ENCODE measurements around the gene SAMD11. TPM values are rescaled to one million over a fixed set of nuclear protein-coding genes. Genes with fewer than 3 reads are reported as not detected.

The SAMD11 gene
- total and polyA plus RNA-seq, 2 of the 8 experiments (the other 6 are each of a cell fraction or from before 2014, with no cell fraction given) = 0.18 to 0.30 TPM

- TF ChIP-seq CBX8 (IDR thresholded peaks at IDR 0.05; ENCODE audit: borderline replicate concordance, low read depth, low read length) (no peak), CEBPB (IDR thresholded peaks at IDR 0.05; ENCODE audit: low read depth, low read length) (no peak), CHD7 (IDR thresholded peaks at IDR 0.05; ENCODE audit: insufficient replicate concordance, low read length) (no peak), SAP30 (IDR thresholded peaks at IDR 0.05; ENCODE audit: insufficient read depth, insufficient replicate concordance, low read length) (no peak), HDAC6 (IDR thresholded peaks at IDR 0.05; ENCODE audit: low read depth, low read length) (no peak), CHD1 (IDR thresholded peaks at IDR 0.05; ENCODE audit: low read depth, low read length) (no peak), BACH1 (IDR thresholded peaks at IDR 0.05; ENCODE audit: low read length) (no peak), BCL11A (IDR thresholded peaks at IDR 0.05; ENCODE audit: low read depth in 2 of 2, low read length in 2 of 2) (no peak)
Observed at GRCh38 chr1:919271-919872, 4.4 kb upstream of the SAMD11 start (continued).
